Heart right ventricle (tissue), 16 donors: ENCODE measurements around the gene SH3TC2. TPM values are rescaled to one million over a fixed set of nuclear protein-coding genes. Genes with fewer than 3 reads are reported as not detected.

Source experiments
- ATAC-seq, 8 donors: fragments of 200-7000 bp; cut with Tn5 transposase; one replicate each; pipeline ENCODE4 v1.9.1; 2020; ENCODE audit warnings: mild to moderate bottlenecking in 8 of 8, moderate library complexity in 8 of 8, moderate number of reproducible peaks in 1 of 8
- DNase-seq, 2 donors: peaks; one replicate each; pipeline ENCODE4 v3.0.0-alpha.2; 2020
- H3K27ac ChIP-seq, 10 donors: fragments of 200-600 bp; sonication (generic) in 2 of 10; one replicate each; pipeline versions ENCODE4 v1.5.0 to v1.8.0; 2020 to 2022; ENCODE audit warnings: mild to moderate bottlenecking in 3 of 10
- H3K27me3 ChIP-seq, 7 donors: fragments of 200-600 bp; one replicate each; pipeline ENCODE4 v1.8.0; 2021 to 2022; ENCODE audit warnings: mild to moderate bottlenecking in 2 of 7
- H3K36me3 ChIP-seq, 9 donors: fragments of 200-600 bp; sonication (generic) in 1 of 9; one replicate each; pipeline versions ENCODE4 v1.5.0 to v1.8.0; 2020 to 2022; ENCODE audit warnings: mild to moderate bottlenecking in 2 of 9
- H3K4me1 ChIP-seq, 9 donors: fragments of 200-600 bp; sonication (generic) in 1 of 9; one replicate each; pipeline versions ENCODE4 v1.5.0 to v1.8.0; 2020 to 2022; ENCODE audit warnings: mild to moderate bottlenecking in 4 of 9
- H3K4me3 ChIP-seq, 10 donors: fragments of 200-600 bp; sonication (generic) in 2 of 10; one replicate each; pipeline versions ENCODE4 v1.5.0 to v1.8.0; 2020 to 2022; ENCODE audit warnings: mild to moderate bottlenecking in 7 of 10, moderate library complexity in 2 of 10
- H3K9me3 ChIP-seq, 11 donors: fragments of 200-600 bp in 10 of 11; sonication (generic) in 2 of 11; one replicate each; pipeline versions ENCODE4 v1.5.0 to v1.8.0; 2013 to 2022; ENCODE audit warnings: mild to moderate bottlenecking in 2 of 11, control low read depth in 1 of 11, moderate library complexity in 1 of 11
- WGBS, 2 donors: extraction: QIAGEN DNeasy Blood & Tissue Kit; methylation state at CpG; one replicate each; pipeline ENCODE4 v1.1.7; 2013; ENCODE audit warnings: inconsistent platforms in 1 of 2; 5-methylcytosine and 5-hydroxymethylcytosine counted together
- intact Hi-C, 10 donors: fragments of 100-400 bp; cut with DNase I; formaldehyde crosslinking; loops; one replicate each; pipeline versions ENCODE4 v1.11.1 to v1.14.2; 2022
- polyA plus RNA-seq, 2 donors: library from polyadenylated mRNA; stranded (reverse); fragments of 200-250 nt; gene quantifications; one replicate each; pipeline ENCODE4 v1.2.3, GENCODE V29; 2013
- total RNA-seq, 10 donors: library from RNA; stranded (reverse); fragmentation: NEBNext Ultra II Directional in 3 of 10; extraction: Animal tissue kit (Norgen Biotek cat#: 25700) in 3 of 10; gene quantifications; one replicate each; pipeline versions ENCODE4 v1.2.1 to v1.2.4, GENCODE V29; 2021 to 2023
- TF ChIP-seq, protein P1 (sequence below), 9 donors: fragments of 200-600 bp; sonication (generic) in 2 of 9; IDR thresholded peaks; one replicate each; pipeline versions ENCODE4 v1.5.0 to v1.8.0; 2021 to 2022; ENCODE audit warnings: antibody characterized with exemption in 9 of 9, mild to moderate bottlenecking in 5 of 9, moderate library complexity in 1 of 9
- donor health status: Arrhythmogenic right ventricular cardiomyopathy.
- donor health status: ischemic (EF 13 %, LVEDD 7.1; RV severe dilation, severe dysfunction).
- donor health status: healthy with polysubstance abuse.
- donor health status: DM: no; HTN: yes; CAD: no.
- donor health status: DM: no; HTN: no; CAD: no.
- donor health status: ischemic (EF 25% LVEDD 6.9; RV normal size, moderate dysfunction).
- donor health status: ischemic (EF 25% LVEDD 5.7; RV mildly dilated, moderate dysfunction).
- donor health status: healthy.
- donor health status: DM: yes; HTN: yes; CAD: no.
- donor health status: Ischemic cardiomyopathy.
- donor health status: ischemic (EF 35%, LVEDD 5.7; RV mildly dilated, moderate dysfunction).
- donor health status: nonischemic (EF 11% LVEDD 7.7; RV severe dilation, severe dysfunction).
- donor health status: DM: yes; HTN: yes; CAD: no.
- donor health status: PGD.
- donor health status: ischemic (EF 29% LVEDD 5.4; RV normal size, mild dysfunction).
- donor health status: nonischemic (EF 23%, LVEDD 6.1; RV moderate dilation, normal function).

Gene SH3TC2
- total and polyA plus RNA-seq, 12 donors, result 0.91 to 13.1 (median 6.9) TPM

DNA sequence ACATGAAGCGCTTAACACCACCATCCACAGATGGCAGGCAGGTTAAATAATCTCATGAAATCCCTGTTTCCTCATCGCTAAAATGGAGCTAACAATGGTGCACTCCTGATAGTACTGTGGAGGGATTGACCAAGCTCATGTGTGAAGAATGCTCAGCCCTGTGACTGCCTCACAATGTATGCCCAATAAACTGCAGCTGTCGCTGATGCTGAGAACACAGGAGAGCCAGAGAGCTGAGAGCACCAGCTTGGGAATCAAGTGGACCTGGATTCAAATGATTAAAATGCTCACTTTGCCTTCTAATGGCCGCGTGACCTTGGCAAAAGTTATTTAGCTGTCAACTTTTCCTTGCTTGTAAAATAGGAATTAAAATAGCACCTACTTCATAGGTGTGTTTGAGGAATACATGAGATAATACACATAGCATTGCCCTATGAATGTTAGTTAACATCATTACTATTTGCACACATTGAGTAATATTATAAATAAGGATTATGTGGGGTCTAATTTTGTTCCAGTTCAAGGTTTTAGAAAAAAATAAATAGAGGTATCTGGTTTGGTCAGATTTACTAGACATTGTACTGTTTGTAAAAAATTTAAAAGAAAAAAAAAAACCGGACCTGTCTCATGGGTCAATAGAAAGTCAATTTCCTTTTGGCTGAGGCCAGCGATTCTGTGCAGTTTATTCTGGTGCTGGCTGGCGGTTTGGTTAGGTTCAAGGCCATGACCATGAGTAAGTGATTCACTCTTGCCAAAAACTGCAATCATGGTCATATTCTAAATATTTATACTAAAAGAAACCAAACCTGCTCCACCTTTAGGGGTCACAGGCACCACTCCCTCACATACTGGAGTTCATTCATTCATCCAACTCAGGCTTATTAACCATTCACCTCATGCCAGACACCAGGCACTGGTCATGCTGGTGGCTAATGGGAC, 101.3 kb downstream of the SH3TC2 start:
- peak overlapping the region in 1 of 10 donors; percentile 30 for H3K27ac ChIP-seq
- TF ChIP-seq, protein P1, sequence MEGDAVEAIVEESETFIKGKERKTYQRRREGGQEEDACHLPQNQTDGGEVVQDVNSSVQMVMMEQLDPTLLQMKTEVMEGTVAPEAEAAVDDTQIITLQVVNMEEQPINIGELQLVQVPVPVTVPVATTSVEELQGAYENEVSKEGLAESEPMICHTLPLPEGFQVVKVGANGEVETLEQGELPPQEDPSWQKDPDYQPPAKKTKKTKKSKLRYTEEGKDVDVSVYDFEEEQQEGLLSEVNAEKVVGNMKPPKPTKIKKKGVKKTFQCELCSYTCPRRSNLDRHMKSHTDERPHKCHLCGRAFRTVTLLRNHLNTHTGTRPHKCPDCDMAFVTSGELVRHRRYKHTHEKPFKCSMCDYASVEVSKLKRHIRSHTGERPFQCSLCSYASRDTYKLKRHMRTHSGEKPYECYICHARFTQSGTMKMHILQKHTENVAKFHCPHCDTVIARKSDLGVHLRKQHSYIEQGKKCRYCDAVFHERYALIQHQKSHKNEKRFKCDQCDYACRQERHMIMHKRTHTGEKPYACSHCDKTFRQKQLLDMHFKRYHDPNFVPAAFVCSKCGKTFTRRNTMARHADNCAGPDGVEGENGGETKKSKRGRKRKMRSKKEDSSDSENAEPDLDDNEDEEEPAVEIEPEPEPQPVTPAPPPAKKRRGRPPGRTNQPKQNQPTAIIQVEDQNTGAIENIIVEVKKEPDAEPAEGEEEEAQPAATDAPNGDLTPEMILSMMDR (IDR thresholded peaks at IDR 0.05), result no peak
- WGBS, 2 donors, result 80 to 84% methylated on average over 8 of the region's 8 CpGs
- no peaks in the 10 kb centered on the region for H3K9me3 ChIP-seq
- ATAC-seq (no peak), DNase-seq (no peak)
- no peaks in the 10 kb centered on the region for H3K27me3 ChIP-seq
- H3K36me3 ChIP-seq, result no peaks in the 10 kb centered on the region
- intact Hi-C loops, result loop anchor here in 4 of 10 donors (5.0 to 10.0 kb wide), 4 partner anchors 134 to 229 kb away; partner anchors contain the start of gene ADRB2 (in 2 of the 4)
- peaks cover 3 to 33% (median 6%) of the 10 kb centered on the region in 9 donors for H3K4me1 ChIP-seq
- no peak overlapping the region for H3K4me3 ChIP-seq

DNA sequence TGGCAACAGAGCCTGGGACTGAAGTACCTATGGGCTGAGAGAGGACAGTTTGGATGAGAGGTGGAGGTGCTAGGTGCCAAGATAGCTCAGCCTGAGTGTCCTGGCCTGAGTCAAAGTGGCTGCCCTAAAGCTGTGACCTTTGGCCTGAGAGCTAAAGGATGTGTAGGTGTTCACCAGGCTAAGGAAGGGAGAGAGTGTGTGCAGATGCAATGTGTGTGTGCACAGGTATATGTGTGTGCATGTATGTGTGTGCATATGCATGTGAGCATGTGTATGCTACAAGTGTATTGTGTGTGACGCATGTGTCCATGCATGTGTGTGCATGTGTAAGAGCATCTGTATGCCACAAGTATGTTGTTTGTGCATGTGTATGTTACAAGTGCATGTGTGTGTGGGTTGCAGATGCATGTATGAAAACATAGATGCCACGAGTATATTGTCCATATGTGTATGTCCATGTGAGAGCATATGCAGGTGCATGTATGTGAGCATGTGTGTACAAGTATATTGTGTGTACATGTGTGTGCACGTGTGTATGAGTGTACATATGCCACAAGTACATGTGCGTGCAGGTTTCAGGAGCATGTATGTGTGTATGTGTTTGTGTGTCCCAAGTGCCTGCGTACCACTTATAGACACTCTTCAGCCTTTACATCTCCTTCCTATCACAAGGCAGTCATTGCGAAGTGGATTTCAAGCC, 102.6 kb downstream of the SH3TC2 start:
- H3K9me3 ChIP-seq, result no peaks in the 10 kb centered on the region
- 94% methylated on average over 6 of the region's 6 CpGs for WGBS, 2 donors
- ATAC-seq (no peak), DNase-seq (no peak)
- intact Hi-C loops, result loop anchor here in 4 of 10 donors (5.0 to 10.0 kb wide), 4 partner anchors 133 to 228 kb away; partner anchors contain the start of gene ADRB2 (in 2 of the 4)
- TF ChIP-seq, protein P1 (IDR thresholded peaks at IDR 0.05), result no peak
- no peaks in the 10 kb centered on the region for H3K27me3 ChIP-seq
- H3K4me1 ChIP-seq, result peaks cover 0 to 19% (median 4%) of the 10 kb centered on the region in 9 donors
- no peak overlapping the region for H3K4me3 ChIP-seq
- H3K27ac ChIP-seq, result no peak overlapping the region
- H3K36me3 ChIP-seq, result no peaks in the 10 kb centered on the region

DNA sequence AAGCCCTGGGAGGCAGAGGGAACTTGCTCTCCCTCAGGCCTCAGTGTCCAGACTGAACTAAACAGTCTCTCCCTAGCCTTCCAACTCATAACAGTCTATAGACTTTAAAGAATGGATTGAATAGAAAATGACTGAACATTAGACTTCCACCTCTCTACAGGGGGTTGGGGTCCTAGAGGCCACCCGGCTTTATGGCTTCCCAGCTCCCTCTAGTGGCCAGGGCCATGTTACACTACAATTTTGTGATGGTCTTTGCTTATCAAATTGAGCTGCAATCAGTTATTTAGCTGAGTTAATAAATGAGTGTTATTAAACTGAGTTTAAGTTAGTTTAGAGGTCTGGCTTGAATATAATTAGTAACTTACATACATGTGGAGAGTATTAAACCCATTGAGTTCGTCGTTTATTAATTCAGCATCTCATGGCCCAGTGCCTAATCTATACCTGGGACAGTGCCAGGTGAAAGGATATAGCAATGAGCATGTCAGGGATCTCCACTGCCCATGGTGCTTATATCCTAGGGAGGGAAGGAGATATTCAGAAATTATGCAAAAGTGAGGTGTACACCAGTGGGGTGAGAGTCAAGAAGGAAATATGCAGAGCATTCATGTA, 105.2 kb downstream of the SH3TC2 start:
- Histone ChIP-seq H3K4me1 (peaks cover 0 to 9% (median 0%) of the 10 kb centered on the region in 9 donors), H3K27me3 (no peaks in the 10 kb centered on the region), H3K36me3 (no peaks in the 10 kb centered on the region), H3K9me3 (no peaks in the 10 kb centered on the region), H3K4me3 (no peak overlapping the region), H3K27ac (no peak overlapping the region)
- 24 to 36% methylated on average over 3 of the region's 3 CpGs for WGBS, 2 donors
- TF ChIP-seq, protein P1 (IDR thresholded peaks at IDR 0.05), result peak; percentile 68 to 87 (median 81)
- ATAC-seq (peak in 4 of 8 donors; percentile 38 to 53 (median 46)), DNase-seq (no peak)
- intact Hi-C loops, result loop anchor here in 9 of 10 donors (2.0 to 10.0 kb wide), 8 partner anchors 123 to 220 kb away; partner anchors contain the start of gene ADRB2 (in 1 of the 9)
